ENCODE measurements around the gene ASAH2.

DNA sequence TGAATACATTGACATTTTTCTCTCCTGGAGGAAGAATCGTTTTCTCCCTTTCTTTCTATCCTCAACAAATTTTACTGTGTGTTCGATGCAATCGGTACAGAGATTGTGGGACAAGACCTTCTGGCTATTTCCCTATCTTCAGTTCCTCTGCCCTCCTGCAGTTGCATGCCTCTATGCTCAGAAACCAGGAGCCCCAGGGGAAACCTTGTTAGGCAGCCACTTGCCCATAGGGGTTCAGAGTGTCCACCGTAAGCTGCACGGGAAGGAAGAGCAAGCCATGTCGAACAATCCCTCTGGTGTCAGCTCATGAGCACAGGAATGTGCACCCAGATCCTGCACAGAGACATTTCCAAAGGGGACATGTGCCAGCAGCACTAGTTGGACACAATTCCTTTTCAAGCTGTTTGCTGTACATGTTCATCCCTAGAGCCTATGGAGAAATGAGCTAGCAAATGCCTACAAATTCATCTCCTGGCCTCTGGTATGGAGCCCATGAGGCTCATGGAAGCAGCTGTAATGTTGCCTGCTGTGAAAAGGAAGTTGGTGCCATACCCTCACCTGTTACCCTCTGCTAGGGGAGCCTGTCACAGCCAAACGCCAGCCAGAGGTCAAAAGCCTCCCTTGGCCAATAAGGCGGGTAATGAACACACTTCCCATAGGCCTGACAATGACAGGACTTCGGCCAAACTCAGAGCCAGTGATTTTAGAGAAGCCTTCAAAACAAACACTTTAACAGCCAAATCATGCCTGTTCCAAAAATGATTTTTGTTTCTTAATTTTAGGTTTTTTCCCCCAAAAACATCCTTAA is 35.9 kb upstream of the ASAH2 start:
- TF ChIP-seq CTCF (IDR thresholded peaks at IDR 0.05; ENCODE audit: low read length) = no peak
- TF ChIP-seq EZH2 (optimal IDR thresholded peaks at IDR 0.05; ENCODE audit: low read depth, low read length) = no peak
- TF ChIP-seq EZH2phosphoT487 (IDR thresholded peaks at IDR 0.05; ENCODE audit: low read length) = no peak

Measured in MM.1S (cell line).